K562 (cell line): ENCODE data around the gene CST7. TPM values are rescaled to one million over a fixed set of nuclear protein-coding genes. Genes with fewer than 3 reads are reported as not detected.

Experiments used
- ATAC-seq: fragments of 200-7000 bp; cut with Tn5 transposase; 3 replicates; pipeline ENCODE4 v1.9.1; 2020; ENCODE audit warnings: moderate library complexity
- BruUV-seq: library from RNA; stranded (reverse); fragments of 400-500 nt; replicated peaks from 2 replicates; lab custom pipeline; 2021; lab: Mats Ljungman, UMichigan
- CTCF ChIA-PET: fragments of 300-600 bp; formaldehyde crosslinking; extraction: SDS; loops from one replicate; lab custom pipeline; 2021; ENCODE audit warnings: low intra/inter-chr PET ratio; lab: Yijun Ruan, JAX
- POLR2A ChIA-PET: fragments of 300-600, 350-650 bp; sonication (Branson Sonifier 250); formaldehyde crosslinking; extraction: SDS; loops from one replicate; lab custom pipeline; 2021; ENCODE audit warnings: antibody characterized with exemption, inconsistent platforms; lab: Yijun Ruan, JAX
- DNase-seq, 4 experiments: peaks; one replicate each; pipeline versions ENCODE4 v3.0.0 to v3.0.0-alpha.2; 2011 to 2018; ENCODE audit warnings: low spot score in 3 of 4, mixed read lengths in 3 of 4; ENCODE audit errors: extremely low read depth in 1 of 4
- FAIRE-seq: peaks from 2 replicates; lab custom pipeline; 2011; peaks lifted over from hg19 to GRCh38; lab: Jason Lieb, UNC
- H2AFZ ChIP-seq: 2 replicates; pipeline ENCODE4 v1.6.0; 2011; ENCODE audit warnings: low read depth, low read length, control low read depth, inconsistent platforms
- H3K27ac ChIP-seq: fragments of 200-600 bp; 3 replicates; pipeline ENCODE4 v1.8.0; 2011; ENCODE audit warnings: low read depth, mild to moderate bottlenecking, control low read depth, inconsistent platforms, low read length, moderate library complexity, mixed read lengths; ENCODE audit errors: extremely low read depth
- H3K27me3 ChIP-seq, 2 experiments: fragments of 300-600 bp in 1 of 2; 2 replicates in 1 of 2; 3 replicates in 1 of 2; pipeline versions ENCODE4 v1.6.0 to v1.8.0; 2011; ENCODE audit warnings: inconsistent platforms in 2 of 2, low read length in 2 of 2, mild to moderate bottlenecking in 1 of 2, mixed read lengths in 1 of 2, moderate library complexity in 1 of 2; ENCODE audit not compliant: control insufficient read depth in 2 of 2, insufficient read depth in 2 of 2
- H3K36me3 ChIP-seq: fragments of 300-600 bp; 3 replicates; pipeline ENCODE4 v1.8.0; 2011; ENCODE audit warnings: mild to moderate bottlenecking, low read length, inconsistent platforms; ENCODE audit not compliant: control insufficient read depth, insufficient read depth
- H3K4me1 ChIP-seq, 2 experiments: fragments of 200-600 bp in 1 of 2; replicated peaks in 1 of 2; 2 replicates in 1 of 2; 3 replicates in 1 of 2; pipeline versions ENCODE4 v1.5.1 to v1.8.0; 2011; ENCODE audit warnings: inconsistent platforms in 2 of 2, low read length in 2 of 2, mild to moderate bottlenecking in 1 of 2, mixed read lengths in 1 of 2, moderate library complexity in 1 of 2; ENCODE audit not compliant: control insufficient read depth in 2 of 2, insufficient read depth in 2 of 2
- H3K4me2 ChIP-seq: 2 replicates; pipeline ENCODE4 v1.6.1; 2011; ENCODE audit warnings: low read length, control low read depth, inconsistent platforms, mixed read lengths; ENCODE audit not compliant: insufficient read depth
- H3K4me3 ChIP-seq: fragments of 200-600 bp; sonication (generic), shearing (Covaris generic); 2 replicates; pipeline ENCODE4 v1.5.1; 2016; ENCODE audit warnings: control low read depth, inconsistent platforms
- H3K79me2 ChIP-seq: fragments of 200-600 bp; 3 replicates; pipeline ENCODE4 v1.8.0; 2011; ENCODE audit warnings: low read length, inconsistent platforms; ENCODE audit not compliant: control insufficient read depth, insufficient read depth
- H3K9ac ChIP-seq, 2 experiments: 2 replicates each; pipeline versions ENCODE4 v1.6.0 to v1.6.1; 2011; ENCODE audit warnings: low read depth in 2 of 2, low read length in 2 of 2, control low read depth in 1 of 2, inconsistent platforms in 1 of 2, mild to moderate bottlenecking in 1 of 2, mixed read lengths in 1 of 2; ENCODE audit not compliant: insufficient read depth in 1 of 2
- H3K9me1 ChIP-seq: one replicate; pipeline ENCODE4 v1.6.0; 2011; ENCODE audit warnings: inconsistent platforms, mild to moderate bottlenecking, low read length, moderate library complexity; ENCODE audit not compliant: control insufficient read depth, insufficient read depth
- H3K9me3 ChIP-seq: replicated peaks from 2 replicates; pipeline ENCODE4 v1.5.1; 2011; ENCODE audit warnings: low read depth, low read length, inconsistent platforms; ENCODE audit not compliant: control insufficient read depth, insufficient read depth
- H4K20me1 ChIP-seq: replicated peaks from 2 replicates; pipeline ENCODE4 v1.6.1; 2011; ENCODE audit warnings: low read length, inconsistent platforms, mixed read lengths; ENCODE audit not compliant: control insufficient read depth, insufficient read depth
- GTF2A2 ChIP-seq: IDR thresholded peaks from 2 replicates; pipeline ENCODE4 v1.6.1; 2016; ENCODE audit warnings: mild to moderate bottlenecking, missing genetic modification characterization, missing compliant biosample characterization
- HMG20A ChIP-seq: fragments of 450-650 bp; formaldehyde crosslinking; conservative IDR thresholded peaks from 2 replicates; pipeline ENCODE4 v1.4.0; 2020; ENCODE audit warnings: mild to moderate bottlenecking, mixed read lengths
- NFRKB ChIP-seq: fragments of 450-650 bp; IDR thresholded peaks from 2 replicates; pipeline ENCODE4 v1.6.1; 2016; ENCODE audit warnings: low read depth
- PRDM10 ChIP-seq: fragments of 450-650 bp; IDR thresholded peaks from 2 replicates; pipeline ENCODE4 v1.6.1; 2018; ENCODE audit not compliant: partially characterized antibody
- ZFPM2 ChIP-seq: fragments of 250-450 bp; sonication (Bioruptor Pico); IDR thresholded peaks from 2 replicates; pipeline ENCODE4 v1.5.1; 2022; ENCODE audit warnings: mild to moderate bottlenecking
- ZNF24 ChIP-seq: fragments of 450-650 bp; IDR thresholded peaks from 2 replicates; pipeline ENCODE4 v1.6.1; 2016
- ZNF311 ChIP-seq: fragments of 250-450 bp; sonication (Bioruptor Pico); IDR thresholded peaks from 2 replicates; pipeline ENCODE4 v1.4.0; 2020; ENCODE audit warnings: mild to moderate bottlenecking, moderate library complexity
- ZNF586 ChIP-seq: fragments of 450-650 bp; formaldehyde crosslinking; conservative IDR thresholded peaks from 2 replicates; pipeline ENCODE4 v1.4.0; 2020; ENCODE audit warnings: mild to moderate bottlenecking, moderate library complexity
- ZNF696 ChIP-seq: fragments of 250-450 bp; sonication (Bioruptor Pico); conservative IDR thresholded peaks from 2 replicates; pipeline ENCODE4 v1.4.0; 2020; ENCODE audit warnings: mild to moderate bottlenecking, moderate library complexity
- WGBS: fragments of 100-300 bp; shearing (Covaris generic); methylation state at CpG from one replicate; pipeline ENCODE4 v1.1.6; 2016; ENCODE audit warnings: low coverage, mixed read lengths; ENCODE audit not compliant: insufficient coverage; ENCODE audit errors: missing lambda C conversion rate; 5-methylcytosine and 5-hydroxymethylcytosine counted together
- in situ Hi-C: fragments of 300-500 bp; cut with MboI; formaldehyde crosslinking; loops from 4 replicates; pipeline ENCODE4 v1.15.0; 2018; ENCODE audit warnings: inconsistent platforms, mixed read lengths
- intact Hi-C: fragments of 100-400 bp; cut with micrococcal nuclease; formaldehyde crosslinking; loops from 2 replicates; pipeline ENCODE4 v1.14.2; 2022
- polyA plus RNA-seq, 8 experiments: library from polyadenylated mRNA; depleted of rRNA in 4 of 8; stranded (reverse) in 5 of 8; unstranded in 3 of 8; fragments of >200 nt; fragmentation: Nextera tagmentation in 2 of 8; fragmentation: Illumina TruSeq in 1 of 8; extraction: Ambion mirVana in 2 of 8; extraction: Trizol in 1 of 8; gene quantifications; 2 replicates each; pipeline versions ENCODE4 v1.2.1 to v1.2.3, GENCODE V29; 2011 to 2014; ENCODE audit warnings: inconsistent platforms in 1 of 8, missing spikeins in 1 of 8
- total RNA-seq, 7 experiments: library from RNA; depleted of rRNA in 6 of 7; stranded (reverse); fragments of >200 nt in 6 of 7; fragmentation: Illumina TruSeq in 2 of 7; extraction: Trizol in 2 of 7; gene quantifications; 2 replicates each; pipeline versions ENCODE4 v1.2.1 to v1.2.3, GENCODE V29; 2011 to 2021; ENCODE audit warnings: low replicate concordance in 1 of 7
- TF ChIP-seq, protein P1 (sequence below): sonication (generic); formaldehyde crosslinking; IDR thresholded peaks from 2 replicates; pipeline ENCODE4 v1.8.1; 2023; ENCODE audit warnings: mild to moderate bottlenecking, missing genetic modification reagents
- TF ChIP-seq, protein P2 (sequence below): sonication (generic); formaldehyde crosslinking; IDR thresholded peaks from 2 replicates; pipeline ENCODE4 v1.8.0; 2023; ENCODE audit warnings: mild to moderate bottlenecking, missing genetic modification reagents

CST7 gene
- total and polyA plus RNA-seq, 9 of the 15 experiments (the other 6 are each of a cell fraction or from before 2014, with no cell fraction given) = not detected

DNA sequence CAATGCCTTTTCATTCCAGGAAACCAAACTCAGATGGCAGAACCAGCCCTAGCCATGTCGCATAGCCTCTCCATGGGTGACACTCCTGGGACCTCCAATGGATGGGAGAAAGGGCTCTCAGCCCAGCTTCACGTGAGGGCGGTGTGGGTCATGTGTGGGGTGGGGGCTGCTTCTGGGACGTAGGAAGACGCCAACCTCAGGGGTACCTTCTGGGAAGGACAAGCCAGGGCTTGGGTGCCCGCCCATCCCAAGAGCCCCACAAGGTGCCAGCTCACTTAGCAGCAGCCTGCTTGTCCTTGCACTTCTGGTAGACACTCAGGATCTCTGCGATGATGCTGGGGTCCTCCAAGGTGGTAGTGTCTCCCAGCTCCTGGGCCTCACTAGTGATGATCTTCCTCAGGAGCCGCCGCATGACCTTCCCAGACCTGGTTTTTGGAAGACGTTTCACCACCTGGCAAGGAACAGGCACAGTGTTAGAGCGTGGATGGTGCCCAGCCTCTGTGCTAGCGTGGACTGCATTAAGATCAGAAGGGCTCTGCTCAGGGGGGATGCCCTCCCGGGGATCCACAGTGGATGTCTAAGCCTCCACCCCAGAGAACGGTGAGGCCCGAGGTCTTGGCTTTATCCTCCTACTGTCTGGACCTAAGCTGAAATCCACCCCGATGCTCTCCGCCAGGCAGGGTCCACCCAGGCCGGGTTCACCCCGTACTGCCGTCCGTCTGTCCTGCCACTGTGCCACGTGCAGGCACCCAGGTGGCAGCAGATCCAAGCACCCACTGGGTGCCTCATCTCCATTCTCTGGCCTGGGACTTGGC lies 58.6 kb downstream of the CST7 start (continued):
- no peak for TF ChIP-seq GTF2A2 (tag)
- TF ChIP-seq ZNF696 (CRISPR knock-in tag) = no peak
- TF ChIP-seq, all 486 proteins: peak for 0

- POLR2A ChIA-PET = interaction anchor here (1.1 kb wide), 1 partner anchor 25 kb away, joined by 3 read pairs; no protein-coding TSS in a partner anchor
- Histone ChIP-seq H3K36me3 (no peaks in the 10 kb centered on the region), H3K27ac (no peak overlapping the region), H3K9me1 (no peaks in the 10 kb centered on the region), H3K4me3 (no peak overlapping the region), H4K20me1 (no peaks in the 10 kb centered on the region), H3K9me3 (no peaks in the 10 kb centered on the region), H2AFZ (no peak overlapping the region), H3K79me2 (no peaks in the 10 kb centered on the region), H3K27me3 (peaks cover 3 to 60% of the 10 kb centered on the region in 2 experiments; a peak in 4 of 5 replicates), H3K4me2 (no peak overlapping the region), H3K9ac (no peak overlapping the region), H3K4me1 (no peaks in the 10 kb centered on the region)
- CTCF ChIA-PET = no interaction called here
- no TSS peak for BruUV-seq
- FAIRE-seq (no peak), DNase-seq (no peak), ATAC-seq (no peak)
- 2% methylated on average over 11 of the region's 11 CpGs for WGBS
- in situ Hi-C loops = loop anchor here (10.0 kb wide), 1 partner anchor 166 kb away; no protein-coding TSS in a partner anchor
- intact Hi-C loops = no loop called here
- TF ChIP-seq NFRKB = no peak
- TF ChIP-seq, protein P1, sequence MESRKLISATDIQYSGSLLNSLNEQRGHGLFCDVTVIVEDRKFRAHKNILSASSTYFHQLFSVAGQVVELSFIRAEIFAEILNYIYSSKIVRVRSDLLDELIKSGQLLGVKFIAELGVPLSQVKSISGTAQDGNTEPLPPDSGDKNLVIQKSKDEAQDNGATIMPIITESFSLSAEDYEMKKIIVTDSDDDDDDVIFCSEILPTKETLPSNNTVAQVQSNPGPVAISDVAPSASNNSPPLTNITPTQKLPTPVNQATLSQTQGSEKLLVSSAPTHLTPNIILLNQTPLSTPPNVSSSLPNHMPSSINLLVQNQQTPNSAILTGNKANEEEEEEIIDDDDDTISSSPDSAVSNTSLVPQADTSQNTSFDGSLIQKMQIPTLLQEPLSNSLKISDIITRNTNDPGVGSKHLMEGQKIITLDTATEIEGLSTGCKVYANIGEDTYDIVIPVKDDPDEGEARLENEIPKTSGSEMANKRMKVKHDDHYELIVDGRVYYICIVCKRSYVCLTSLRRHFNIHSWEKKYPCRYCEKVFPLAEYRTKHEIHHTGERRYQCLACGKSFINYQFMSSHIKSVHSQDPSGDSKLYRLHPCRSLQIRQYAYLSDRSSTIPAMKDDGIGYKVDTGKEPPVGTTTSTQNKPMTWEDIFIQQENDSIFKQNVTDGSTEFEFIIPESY (CRISPR knock-in tag) = no peak
- TF ChIP-seq, protein P2, sequence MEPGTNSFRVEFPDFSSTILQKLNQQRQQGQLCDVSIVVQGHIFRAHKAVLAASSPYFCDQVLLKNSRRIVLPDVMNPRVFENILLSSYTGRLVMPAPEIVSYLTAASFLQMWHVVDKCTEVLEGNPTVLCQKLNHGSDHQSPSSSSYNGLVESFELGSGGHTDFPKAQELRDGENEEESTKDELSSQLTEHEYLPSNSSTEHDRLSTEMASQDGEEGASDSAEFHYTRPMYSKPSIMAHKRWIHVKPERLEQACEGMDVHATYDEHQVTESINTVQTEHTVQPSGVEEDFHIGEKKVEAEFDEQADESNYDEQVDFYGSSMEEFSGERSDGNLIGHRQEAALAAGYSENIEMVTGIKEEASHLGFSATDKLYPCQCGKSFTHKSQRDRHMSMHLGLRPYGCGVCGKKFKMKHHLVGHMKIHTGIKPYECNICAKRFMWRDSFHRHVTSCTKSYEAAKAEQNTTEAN (CRISPR knock-in tag) = no peak
- no peak for TF ChIP-seq ZNF24
- no peak for TF ChIP-seq HMG20A (CRISPR knock-in tag)
- TF ChIP-seq ZFPM2 = no peak
- no peak for TF ChIP-seq ZNF586 (CRISPR knock-in tag)
- no peak for TF ChIP-seq ZNF311 (CRISPR knock-in tag)
- TF ChIP-seq PRDM10 = no peak
Measured at GRCh38 chr20:25008388-25009217, 59.5 kb downstream of the CST7 start.
